GM21576 (cell line): ENCODE measurements around the gene AP3S2.
"Not testable (repeated sequence)": the region's sequence is repeated elsewhere in the genome, so short reads cannot be mapped to it uniquely, and the experiment has no call there.

Source experiments
- ATAC-seq: cut with Tn5 transposase; IDR thresholded peaks from one replicate; pipeline ENCODE4 v1.9.1; 2021; ENCODE audit warnings: mild to moderate bottlenecking, moderate library complexity; ENCODE audit not compliant: unreplicated experiment

AP3S2 gene

GRCh38 chr15:89803941-89804800, 89.6 kb downstream of the AP3S2 start:
- ATAC-seq = no peak

- no peak for ATAC-seq
Measured at GRCh38 chr15:89802986-89803824, 90.6 kb downstream of the AP3S2 start.

- ATAC-seq = no peak
Measured at GRCh38 chr15:89802231-89802928, 91.4 kb downstream of the AP3S2 start.

GRCh38 chr15:89801471-89802195, 92.2 kb downstream of the AP3S2 start:
- ATAC-seq = no peak

GRCh38 chr15:89799918-89800498, 93.8 kb downstream of the AP3S2 start:
- no peak for ATAC-seq

- no peak for ATAC-seq
Measured at GRCh38 chr15:89799011-89799911, 94.5 kb downstream of the AP3S2 start.

GRCh38 chr15:89797678-89798201, 96.1 kb downstream of the AP3S2 start:
- no peak for ATAC-seq

- no peak for ATAC-seq
Measured at GRCh38 chr15:89795996-89796395, 97.8 kb downstream of the AP3S2 start.

GRCh38 chr15:89794627-89795241, 99.1 kb downstream of the AP3S2 start:
- no peak for ATAC-seq

GRCh38 chr15:89792106-89792805, 101.5 kb downstream of the AP3S2 start:
- no peak for ATAC-seq

GRCh38 chr15:89790661-89791060, 103.1 kb downstream of the AP3S2 start:
- ATAC-seq = no peak

- ATAC-seq = no peak
Measured at GRCh38 chr15:89790206-89790605, 103.6 kb downstream of the AP3S2 start.

- not testable (repeated sequence) for ATAC-seq
Measured at GRCh38 chr15:89788585-89788984, 105.2 kb downstream of the AP3S2 start.

GRCh38 chr15:89787944-89788343, 105.8 kb downstream of the AP3S2 start:
- ATAC-seq = no peak

GRCh38 chr15:89785774-89786140, 108.0 kb downstream of the AP3S2 start:
- no peak for ATAC-seq

- ATAC-seq = no peak
Measured at GRCh38 chr15:89785064-89785773, 108.6 kb downstream of the AP3S2 start.

GRCh38 chr15:89784686-89784960, 109.2 kb downstream of the AP3S2 start:
- ATAC-seq = no peak
